ENCODE data around the gene ILDR1.

DNA sequence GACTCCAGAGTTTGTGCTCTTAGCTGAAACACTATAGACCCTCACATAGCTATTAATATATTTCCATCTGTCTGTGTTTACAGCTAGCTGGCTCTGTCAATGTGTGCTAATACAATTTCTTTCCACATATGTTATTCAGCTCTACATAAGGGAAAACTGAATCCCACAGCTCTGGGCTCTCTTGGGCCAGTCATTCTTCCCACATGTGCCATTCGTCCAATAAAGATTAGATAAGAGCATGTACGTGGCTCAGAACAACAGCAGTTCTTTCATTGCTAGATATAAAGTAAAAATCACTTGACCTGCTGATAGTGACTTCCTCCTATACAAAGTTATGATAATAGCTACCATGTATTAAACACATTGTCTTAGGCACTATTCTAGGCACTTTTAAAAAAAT lies 2.8 kb upstream of the ILDR1 start:
- TF ChIP-seq CTCF (IDR thresholded peaks at IDR 0.05; ENCODE audit: borderline replicate concordance, extremely low read depth, low read length, poor library complexity, severe bottlenecking) (no peak), EZH2 (IDR thresholded peaks at IDR 0.05; ENCODE audit: borderline replicate concordance, low read depth, low read length, severe bottlenecking) (no peak)
